GM12878 (cell line): ENCODE results near the gene TDP1. TPM values are rescaled to one million over a fixed set of nuclear protein-coding genes. Genes with fewer than 3 reads are reported as not detected.
A peak's percentile ranks its signal among the peaks of the same experiment; 100 is the strongest.

Source experiments
- CUX1 ChIP-seq: IDR thresholded peaks from 2 replicates; pipeline ENCODE4 v1.6.1; 2012; ENCODE audit warnings: improper control_type of control experiment, low read depth, low read length; ENCODE audit not compliant: insufficient replicate concordance
- E2F4 ChIP-seq: IDR thresholded peaks from 2 replicates; pipeline ENCODE4 v1.6.1; 2012; ENCODE audit warnings: low read depth, low read length, improper control_type of control experiment
- EGR1 ChIP-seq, 2 experiments: IDR thresholded peaks; 1 replicate in 1 of 2; 2 replicates in 1 of 2; pipeline ENCODE4 v1.6.1; 2011 to 2012; ENCODE audit warnings: low read depth in 2 of 2, low read length in 2 of 2, borderline replicate concordance in 1 of 2, mild to moderate bottlenecking in 1 of 2, moderate library complexity in 1 of 2
- HDAC6 ChIP-seq: fragments of 200-600 bp; sonication (generic); IDR thresholded peaks from one replicate; pipeline ENCODE4 v1.8.0; 2017; ENCODE audit warnings: antibody characterized with exemption; ENCODE audit not compliant: unreplicated experiment
- JUND ChIP-seq: IDR thresholded peaks from 2 replicates; pipeline ENCODE4 v1.6.1; 2012; ENCODE audit warnings: low read depth, mild to moderate bottlenecking, low read length, improper control_type of control experiment, moderate library complexity
- KLF5 ChIP-seq: fragments of 450-650 bp; IDR thresholded peaks from 2 replicates; pipeline ENCODE4 v1.6.1; 2014; ENCODE audit warnings: mild to moderate bottlenecking; ENCODE audit not compliant: partially characterized antibody
- MEF2A ChIP-seq: IDR thresholded peaks from 2 replicates; pipeline ENCODE4 v1.6.1; 2011; ENCODE audit warnings: low read depth, mild to moderate bottlenecking, low read length, moderate library complexity; ENCODE audit not compliant: insufficient read depth
- NKRF ChIP-seq: fragments of 450-650 bp; conservative IDR thresholded peaks from 2 replicates; pipeline ENCODE4 v1.6.1; 2017; ENCODE audit warnings: mild to moderate bottlenecking, moderate library complexity
- POLR2AphosphoS2 ChIP-seq: IDR thresholded peaks from 2 replicates; pipeline ENCODE4 v1.6.1; 2011; ENCODE audit warnings: low read depth, mild to moderate bottlenecking, low read length, improper control_type of control experiment, moderate library complexity
- SKIL ChIP-seq: fragments of 450-650 bp; IDR thresholded peaks from 2 replicates; pipeline ENCODE4 v1.6.1; 2017; ENCODE audit warnings: mild to moderate bottlenecking, low read depth, inconsistent platforms; ENCODE audit not compliant: poor library complexity, severe bottlenecking
- SPI1 ChIP-seq: IDR thresholded peaks from 2 replicates; pipeline ENCODE4 v1.6.1; 2011; ENCODE audit warnings: low read depth, mild to moderate bottlenecking, low read length, moderate library complexity, borderline replicate concordance; ENCODE audit not compliant: insufficient read depth
- TAF1 ChIP-seq: IDR thresholded peaks from 2 replicates; pipeline ENCODE4 v1.6.1; 2011; ENCODE audit warnings: mild to moderate bottlenecking, low read depth, low read length, borderline replicate concordance
- USF1 ChIP-seq: IDR thresholded peaks from 2 replicates; pipeline ENCODE4 v1.6.1; 2011; ENCODE audit warnings: borderline replicate concordance, low read depth, mild to moderate bottlenecking, moderate library complexity, mixed read lengths, low read length; ENCODE audit not compliant: insufficient read depth; ENCODE audit errors: extremely low read length
- ZNF274 ChIP-seq: IDR thresholded peaks from one replicate; pipeline ENCODE4 v1.8.0; 2011; ENCODE audit not compliant: insufficient read length, insufficient read depth
- polyA plus RNA-seq, 11 experiments: library from polyadenylated mRNA; depleted of rRNA in 4 of 11; unstranded in 6 of 11; stranded (reverse) in 5 of 11; fragments of >200 nt; fragmentation: Nextera tagmentation in 4 of 11; fragmentation: Illumina TruSeq in 1 of 11; extraction: Ambion mirVana in 4 of 11; extraction: Trizol in 1 of 11; gene quantifications; 1 replicate in 1 of 11; 2 replicates in 10 of 11; pipeline versions ENCODE4 v1.2.1 to v1.2.3, GENCODE V29; 2011 to 2016; ENCODE audit warnings: inconsistent platforms in 2 of 11, missing spikeins in 2 of 11, low read depth in 1 of 11
- total RNA-seq, 4 experiments: library from RNA; depleted of rRNA in 3 of 4; stranded (reverse); fragments of >200 nt in 3 of 4; fragmentation: Illumina TruSeq in 1 of 4; extraction: Trizol in 1 of 4; gene quantifications; 2 replicates each; pipeline versions ENCODE4 v1.2.1 to v1.2.3, GENCODE V29; 2013 to 2021

Gene TDP1
- total and polyA plus RNA-seq, 10 of the 15 experiments (the other 5 are each of a cell fraction or from before 2014, with no cell fraction given) = 40.2 to 60.4 (median 54.1) TPM

- TF ChIP-seq KLF5 (no peak), NKRF (no peak), JUND (no peak), EGR1 (IDR thresholded peaks at IDR 0.05; ENCODE audit: borderline replicate concordance in 1 of 2, low read depth in 2 of 2, low read length in 2 of 2) (peak in 1 of 2 experiments; percentile 73; a peak in 2 of 3 replicates), MEF2A (no peak), TAF1 (no peak), SPI1 (no peak), HDAC6 (peak; percentile 70), POLR2AphosphoS2 (no peak), E2F4 (no peak), USF1 (no peak), ZNF274 (no peak), SKIL (no peak), CUX1 (no peak)
Measured at GRCh38 chr14:90060312-90060964, 104.7 kb downstream of the TDP1 start (continued).
